Psoas muscle (tissue), 8 donors: Measurements from ENCODE around the gene NUP210. TPM values are rescaled to one million over a fixed set of nuclear protein-coding genes. Genes with fewer than 3 reads are reported as not detected.

Source experiments
- ATAC-seq, 4 donors: fragments of 200-7000 bp; cut with Tn5 transposase; one replicate each; pipeline ENCODE4 v1.9.1; 2020; ENCODE audit warnings: moderate library complexity in 3 of 4, mild to moderate bottlenecking in 2 of 4
- DNase-seq, 2 donors: peaks; one replicate each; pipeline ENCODE4 v3.0.0-alpha.2; 2020
- H3K27ac ChIP-seq: fragments of 200-600 bp; one replicate; pipeline ENCODE4 v1.8.0; 2022
- H3K27me3 ChIP-seq, 3 donors: fragments of 200-600 bp in 1 of 3; one replicate each; pipeline versions ENCODE4 v1.6.1 to v1.8.0; 2013 to 2022; ENCODE audit warnings: low read length in 2 of 3, mild to moderate bottlenecking in 2 of 3, moderate library complexity in 1 of 3; ENCODE audit not compliant: insufficient read depth in 3 of 3
- H3K36me3 ChIP-seq, 2 donors: fragments of 200-600 bp in 1 of 2; one replicate each; pipeline versions ENCODE4 v1.6.1 to v1.8.0; 2013 to 2022; ENCODE audit warnings: low read depth in 1 of 2, mild to moderate bottlenecking in 1 of 2, moderate library complexity in 1 of 2; ENCODE audit not compliant: insufficient read depth in 1 of 2
- H3K4me1 ChIP-seq: fragments of 200-600 bp; one replicate; pipeline ENCODE4 v1.8.0; 2022
- H3K4me3 ChIP-seq: fragments of 200-600 bp; one replicate; pipeline ENCODE4 v1.8.0; 2022; ENCODE audit warnings: mild to moderate bottlenecking
- H3K9me3 ChIP-seq: fragments of 200-600 bp; one replicate; pipeline ENCODE4 v1.8.0; 2022
- CTCF ChIP-seq: fragments of 200-600 bp; IDR thresholded peaks from one replicate; pipeline ENCODE4 v1.8.0; 2022; ENCODE audit warnings: antibody characterized with exemption
- WGBS, 3 donors: extraction: QIAGEN DNeasy Blood & Tissue Kit; methylation state at CpG; one replicate each; pipeline versions ENCODE4 v1.1.6 to v1.1.7; 2013; 5-methylcytosine and 5-hydroxymethylcytosine counted together
- intact Hi-C, 2 donors: fragments of 100-400 bp; cut with DNase I; formaldehyde crosslinking; loops; one replicate each; pipeline versions ENCODE4 v1.11.0 to v1.14.2; 2022
- polyA plus RNA-seq, 3 donors: library from polyadenylated mRNA; stranded (reverse); fragments of 200-250 nt; gene quantifications; one replicate each; pipeline ENCODE4 v1.2.3, GENCODE V29; 2013
- total RNA-seq, 4 donors: library from RNA; stranded (reverse); fragmentation: NEBNext Ultra II Directional in 2 of 4; extraction: Animal tissue kit (Norgen Biotek cat#: 25700) in 2 of 4; gene quantifications; one replicate each; pipeline versions ENCODE4 v1.2.1 to v1.2.4, GENCODE V29; 2021 to 2023
- donor health status: healthy with polysubstance abuse.
- donor health status: DM: no; HTN: no; CAD: no; lungs with moderate emphysema.
- donor health status: Bipolar disorder and iron deficiency.
- donor health status: healthy.
- donor health status: DM: yes; HTN: yes; CAD: no.
- donor health status: DM: no; HTN: no; CAD: no.
- donor health status: DM: no; HTN: no; CAD: no.
- donor health status: DM: yes; HTN: yes; CAD: no.

NUP210 gene
- total and polyA plus RNA-seq, 7 donors = 0.29 to 8.0 (median 2.1) TPM

- H3K27ac ChIP-seq = no peak overlapping the region
- peaks cover 0 to 56% of the 10 kb centered on the region in 2 donors for H3K36me3 ChIP-seq
- H3K9me3 ChIP-seq = no peaks in the 10 kb centered on the region
- WGBS, 3 donors = 92 to 97% (median 94%) methylated on average over 5 of the region's 5 CpGs
- no peak for ATAC-seq
- H3K4me1 ChIP-seq = peaks cover 7% of the 10 kb centered on the region
- intact Hi-C loops = no loop called here
- no peak overlapping the region for H3K4me3 ChIP-seq
- no peak for DNase-seq
- TF ChIP-seq CTCF = no peak
- H3K27me3 ChIP-seq = no peaks in the 10 kb centered on the region
Observed at GRCh38 chr3:13329746-13330145, 90.4 kb downstream of the NUP210 start.

GRCh38 chr3:13325892-13326443, 94.2 kb downstream of the NUP210 start:
- ATAC-seq (no peak), DNase-seq (no peak)
- H3K27ac ChIP-seq = no peak overlapping the region
- H3K9me3 ChIP-seq = no peaks in the 10 kb centered on the region
- H3K4me1 ChIP-seq = no peaks in the 10 kb centered on the region
- no peak overlapping the region for H3K4me3 ChIP-seq
- no peaks in the 10 kb centered on the region for H3K27me3 ChIP-seq
- peaks cover 0 to 72% of the 10 kb centered on the region in 2 donors for H3K36me3 ChIP-seq
- intact Hi-C loops = no loop called here
- TF ChIP-seq CTCF = no peak
- WGBS, 3 donors = 80 to 96% (median 85%) methylated on average over 7 of the region's 7 CpGs

GRCh38 chr3:13324835-13325501, 95.2 kb downstream of the NUP210 start:
- intact Hi-C loops = no loop called here
- ATAC-seq (no peak), DNase-seq (no peak)
- Histone ChIP-seq H3K4me3 (no peak overlapping the region), H3K36me3 (peaks cover 0 to 71% of the 10 kb centered on the region in 2 donors), H3K9me3 (no peaks in the 10 kb centered on the region), H3K27me3 (no peaks in the 10 kb centered on the region), H3K27ac (no peak overlapping the region), H3K4me1 (no peaks in the 10 kb centered on the region)
- 93 to 95% (median 94%) methylated on average over 11 of the region's 11 CpGs for WGBS, 3 donors
- TF ChIP-seq CTCF = no peak

- intact Hi-C loops = no loop called here
Observed at GRCh38 chr3:13323822-13324221, 96.3 kb downstream of the NUP210 start.

More at GRCh38 chr3:13323822-13324221, 96.3 kb downstream of the NUP210 start:
- peaks cover 0 to 72% of the 10 kb centered on the region in 2 donors for H3K36me3 ChIP-seq
- H3K4me3 ChIP-seq = no peak overlapping the region
- no peaks in the 10 kb centered on the region for H3K27me3 ChIP-seq
- no peak for DNase-seq
- H3K27ac ChIP-seq = no peak overlapping the region
- no peaks in the 10 kb centered on the region for H3K4me1 ChIP-seq
- no peak for ATAC-seq
- no peaks in the 10 kb centered on the region for H3K9me3 ChIP-seq
- 90 to 94% (median 94%) methylated on average over 5 of the region's 5 CpGs for WGBS, 3 donors
- TF ChIP-seq CTCF = no peak
